ENCODE results near the gene TXNDC11.

DNA sequence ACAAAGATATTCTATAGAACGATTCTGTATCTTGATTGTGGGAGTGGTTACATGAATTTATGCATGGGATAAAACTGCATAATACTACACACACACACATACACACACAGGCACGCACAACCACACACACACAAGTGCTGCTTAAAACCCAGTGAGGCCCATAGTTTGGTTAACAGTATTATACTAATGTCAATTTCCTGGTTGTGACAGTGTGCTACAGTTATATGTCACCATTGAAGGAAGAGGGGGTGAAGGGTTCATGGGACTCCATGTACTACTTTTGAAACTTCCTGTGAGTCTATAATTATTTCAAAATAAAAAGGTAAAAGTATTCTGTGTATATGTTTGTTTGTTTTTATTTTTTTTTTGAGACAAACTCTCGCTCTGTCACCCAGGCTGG, 46.3 kb upstream of the TXNDC11 start:
- TF ChIP-seq EZH2 (IDR thresholded peaks at IDR 0.05; ENCODE audit: insufficient read depth, poor library complexity, severe bottlenecking) (no peak), EZH2phosphoT487 (IDR thresholded peaks at IDR 0.05; ENCODE audit: insufficient read depth, low read depth) (no peak)

All from GM23248 (cell line).